ENCODE data around the gene EARS2. TPM values are rescaled to one million over a fixed set of nuclear protein-coding genes. Genes with fewer than 3 reads are reported as not detected.

EARS2 gene
- total RNA-seq, 1 experiment from 2014 or later = 55.9 TPM

GRCh38 chr16:23532448-23532847 lies 24.7 kb downstream of the EARS2 start (continued):
- TF ChIP-seq PRDM15 (CRISPR knock-in tag; IDR thresholded peaks at IDR 0.05) = no peak
- no peak for TF ChIP-seq CBFB (CRISPR knock-in tag; IDR thresholded peaks at IDR 0.05; ENCODE audit: low read depth)
- TF ChIP-seq KAT7 (CRISPR knock-in tag; IDR thresholded peaks at IDR 0.05; ENCODE audit: borderline replicate concordance) = no peak
- TF ChIP-seq, protein P1, sequence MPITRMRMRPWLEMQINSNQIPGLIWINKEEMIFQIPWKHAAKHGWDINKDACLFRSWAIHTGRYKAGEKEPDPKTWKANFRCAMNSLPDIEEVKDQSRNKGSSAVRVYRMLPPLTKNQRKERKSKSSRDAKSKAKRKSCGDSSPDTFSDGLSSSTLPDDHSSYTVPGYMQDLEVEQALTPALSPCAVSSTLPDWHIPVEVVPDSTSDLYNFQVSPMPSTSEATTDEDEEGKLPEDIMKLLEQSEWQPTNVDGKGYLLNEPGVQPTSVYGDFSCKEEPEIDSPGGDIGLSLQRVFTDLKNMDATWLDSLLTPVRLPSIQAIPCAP (CRISPR knock-in tag; IDR thresholded peaks at IDR 0.05) = no peak
- TF ChIP-seq GRHL2 (CRISPR knock-in tag; IDR thresholded peaks at IDR 0.05; ENCODE audit: insufficient replicate concordance, severe bottlenecking) = no peak
- TF ChIP-seq JUN (CRISPR knock-in tag; IDR thresholded peaks at IDR 0.05) = no peak
- TF ChIP-seq, protein P2, sequence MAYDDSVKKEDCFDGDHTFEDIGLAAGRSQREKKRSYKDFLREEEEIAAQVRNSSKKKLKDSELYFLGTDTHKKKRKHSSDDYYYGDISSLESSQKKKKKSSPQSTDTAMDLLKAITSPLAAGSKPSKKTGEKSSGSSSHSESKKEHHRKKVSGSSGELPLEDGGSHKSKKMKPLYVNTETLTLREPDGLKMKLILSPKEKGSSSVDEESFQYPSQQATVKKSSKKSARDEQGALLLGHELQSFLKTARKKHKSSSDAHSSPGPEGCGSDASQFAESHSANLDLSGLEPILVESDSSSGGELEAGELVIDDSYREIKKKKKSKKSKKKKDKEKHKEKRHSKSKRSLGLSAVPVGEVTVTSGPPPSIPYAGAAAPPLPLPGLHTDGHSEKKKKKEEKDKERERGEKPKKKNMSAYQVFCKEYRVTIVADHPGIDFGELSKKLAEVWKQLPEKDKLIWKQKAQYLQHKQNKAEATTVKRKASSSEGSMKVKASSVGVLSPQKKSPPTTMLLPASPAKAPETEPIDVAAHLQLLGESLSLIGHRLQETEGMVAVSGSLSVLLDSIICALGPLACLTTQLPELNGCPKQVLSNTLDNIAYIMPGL (CRISPR knock-in tag; IDR thresholded peaks at IDR 0.05) = no peak
- TF ChIP-seq ATF1 (CRISPR knock-in tag; IDR thresholded peaks at IDR 0.05) = no peak
- TF ChIP-seq ZNF396 (CRISPR knock-in tag; IDR thresholded peaks at IDR 0.05; ENCODE audit: borderline replicate concordance) = no peak

- Mint-ChIP-seq H3K4me1 (no peaks in the 10 kb centered on the region), H3K9me3 (no peaks in the 10 kb centered on the region), H3K4me3 (no peak overlapping the region), H3K27me3 (ENCODE audit: low read depth) (no peaks in the 10 kb centered on the region), H3K27ac (no peak overlapping the region), H3K36me3 (peaks cover 68% of the 10 kb centered on the region)
- DNase-seq (ENCODE audit: low spot score) = no peak
- ChIA-PET CTCF (interaction anchor here (1.2 to 1.5 kb wide), 2 partner anchors 25 to 67 kb away, joined by 3 to 4 read pairs; partner anchors contain the start of gene NDUFAB1), POLR2A (no interaction called here)
- no peak for ATAC-seq
- TF ChIP-seq SMAD3 (CRISPR knock-in tag; IDR thresholded peaks at IDR 0.05; ENCODE audit: borderline replicate concordance) = no peak
- TF ChIP-seq SP1 (CRISPR knock-in tag; conservative IDR thresholded peaks at IDR 0.05) = no peak
- no peak for TF ChIP-seq ZNF671 (CRISPR knock-in tag; IDR thresholded peaks at IDR 0.05)
- TF ChIP-seq IRF2 (CRISPR knock-in tag; IDR thresholded peaks at IDR 0.05; ENCODE audit: borderline replicate concordance, low read depth) = no peak
- no peak for TF ChIP-seq RELA (CRISPR knock-in tag; IDR thresholded peaks at IDR 0.05; ENCODE audit: borderline replicate concordance)
- TF ChIP-seq SMAD4 (CRISPR knock-in tag; IDR thresholded peaks at IDR 0.05) = no peak
- TF ChIP-seq, protein P3, sequence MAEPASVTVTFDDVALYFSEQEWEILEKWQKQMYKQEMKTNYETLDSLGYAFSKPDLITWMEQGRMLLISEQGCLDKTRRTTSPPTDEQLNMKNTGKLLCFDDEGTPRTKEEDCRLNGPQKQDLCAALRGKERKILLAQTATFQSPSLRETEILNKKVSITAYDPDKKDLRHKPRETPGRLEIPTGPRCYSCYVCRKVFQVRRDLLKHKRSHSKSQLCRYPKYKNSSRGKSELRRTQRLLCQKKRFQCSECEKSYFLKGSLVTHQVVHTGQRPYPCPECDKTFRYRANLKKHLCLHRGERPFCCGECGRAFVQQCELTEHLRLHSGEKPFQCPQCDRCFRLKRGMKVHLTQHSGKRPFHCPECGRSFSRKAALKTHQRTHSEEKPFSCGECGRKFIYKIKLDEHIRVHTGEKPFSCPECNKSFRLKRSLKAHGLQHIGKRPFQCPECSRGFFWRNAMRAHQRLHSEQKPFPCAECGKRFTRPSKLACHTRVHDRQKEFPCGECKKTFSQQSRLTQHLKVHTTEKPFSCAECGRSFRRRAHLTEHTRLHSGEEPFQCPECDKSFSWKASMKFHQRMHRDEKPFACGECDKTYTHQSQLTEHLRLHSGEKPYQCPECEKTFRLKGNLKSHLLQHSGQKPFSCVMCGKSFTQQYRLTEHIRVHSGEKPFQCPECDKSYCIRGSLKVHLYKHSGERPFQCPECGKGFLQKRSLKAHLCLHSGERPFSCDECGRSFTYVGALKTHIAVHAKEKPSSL (CRISPR knock-in tag; conservative IDR thresholded peaks at IDR 0.05) = no peak
- TF ChIP-seq NFYB (CRISPR knock-in tag; conservative IDR thresholded peaks at IDR 0.05; ENCODE audit: low read depth) = no peak
- TF ChIP-seq GABPB1 (CRISPR knock-in tag; IDR thresholded peaks at IDR 0.05) = no peak
- TF ChIP-seq JAZF1 (CRISPR knock-in tag; IDR thresholded peaks at IDR 0.05) = no peak
- no peak for TF ChIP-seq CREM (CRISPR knock-in tag; IDR thresholded peaks at IDR 0.05)
- TF ChIP-seq, protein P4, sequence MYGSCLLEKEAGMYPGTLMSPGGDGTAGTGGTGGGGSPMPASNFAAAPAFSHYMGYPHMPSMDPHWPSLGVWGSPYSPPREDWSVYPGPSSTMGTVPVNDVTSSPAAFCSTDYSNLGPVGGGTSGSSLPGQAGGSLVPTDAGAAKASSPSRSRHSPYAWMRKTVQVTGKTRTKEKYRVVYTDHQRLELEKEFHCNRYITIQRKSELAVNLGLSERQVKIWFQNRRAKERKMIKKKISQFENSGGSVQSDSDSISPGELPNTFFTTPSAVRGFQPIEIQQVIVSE (CRISPR knock-in tag; IDR thresholded peaks at IDR 0.05; ENCODE audit: borderline replicate concordance) = no peak
- TF ChIP-seq, protein P5, sequence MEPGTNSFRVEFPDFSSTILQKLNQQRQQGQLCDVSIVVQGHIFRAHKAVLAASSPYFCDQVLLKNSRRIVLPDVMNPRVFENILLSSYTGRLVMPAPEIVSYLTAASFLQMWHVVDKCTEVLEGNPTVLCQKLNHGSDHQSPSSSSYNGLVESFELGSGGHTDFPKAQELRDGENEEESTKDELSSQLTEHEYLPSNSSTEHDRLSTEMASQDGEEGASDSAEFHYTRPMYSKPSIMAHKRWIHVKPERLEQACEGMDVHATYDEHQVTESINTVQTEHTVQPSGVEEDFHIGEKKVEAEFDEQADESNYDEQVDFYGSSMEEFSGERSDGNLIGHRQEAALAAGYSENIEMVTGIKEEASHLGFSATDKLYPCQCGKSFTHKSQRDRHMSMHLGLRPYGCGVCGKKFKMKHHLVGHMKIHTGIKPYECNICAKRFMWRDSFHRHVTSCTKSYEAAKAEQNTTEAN (CRISPR knock-in tag; IDR thresholded peaks at IDR 0.05) = no peak
- TF ChIP-seq, protein P6, sequence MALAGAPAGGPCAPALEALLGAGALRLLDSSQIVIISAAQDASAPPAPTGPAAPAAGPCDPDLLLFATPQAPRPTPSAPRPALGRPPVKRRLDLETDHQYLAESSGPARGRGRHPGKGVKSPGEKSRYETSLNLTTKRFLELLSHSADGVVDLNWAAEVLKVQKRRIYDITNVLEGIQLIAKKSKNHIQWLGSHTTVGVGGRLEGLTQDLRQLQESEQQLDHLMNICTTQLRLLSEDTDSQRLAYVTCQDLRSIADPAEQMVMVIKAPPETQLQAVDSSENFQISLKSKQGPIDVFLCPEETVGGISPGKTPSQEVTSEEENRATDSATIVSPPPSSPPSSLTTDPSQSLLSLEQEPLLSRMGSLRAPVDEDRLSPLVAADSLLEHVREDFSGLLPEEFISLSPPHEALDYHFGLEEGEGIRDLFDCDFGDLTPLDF (CRISPR knock-in tag; IDR thresholded peaks at IDR 0.05) = no peak
Measured at GRCh38 chr16:23530062-23530461, 27.1 kb downstream of the EARS2 start.

All from WTC11 (cell line).